Mesendoderm (in vitro differentiated cells): Measurements from ENCODE around the gene FOS. TPM values are rescaled to one million over a fixed set of nuclear protein-coding genes. Genes with fewer than 3 reads are reported as not detected.

Experiments used
- DNase-seq: peaks from one replicate; pipeline ENCODE4 v3.0.0; 2013
- H2AK5ac ChIP-seq: 2 replicates; pipeline ENCODE4 v1.6.1; 2013; ENCODE audit warnings: low read length, inconsistent platforms
- H2BK120ac ChIP-seq: 2 replicates; pipeline ENCODE4 v1.6.1; 2013; ENCODE audit warnings: low read depth, mild to moderate bottlenecking, low read length, moderate library complexity, mixed read lengths
- H2BK15ac ChIP-seq: replicated peaks from 2 replicates; pipeline ENCODE4 v1.6.1; 2013; ENCODE audit warnings: low read depth, mild to moderate bottlenecking, moderate library complexity
- H2BK5ac ChIP-seq: 2 replicates; pipeline ENCODE4 v1.6.1; 2013; ENCODE audit warnings: low read length, inconsistent platforms
- H3K18ac ChIP-seq: 2 replicates; pipeline ENCODE4 v1.6.1; 2013; ENCODE audit warnings: mild to moderate bottlenecking, low read length, mixed read lengths
- H3K23ac ChIP-seq: one replicate; pipeline ENCODE4 v1.6.1; 2013; ENCODE audit warnings: low read length
- H3K27ac ChIP-seq: 2 replicates; pipeline ENCODE4 v1.5.1; 2013; ENCODE audit warnings: low read depth, mild to moderate bottlenecking, inconsistent platforms, low read length, moderate library complexity
- H3K27me3 ChIP-seq: 2 replicates; pipeline ENCODE4 v1.6.1; 2013; ENCODE audit warnings: low read length, control low read depth, mild to moderate bottlenecking, inconsistent platforms; ENCODE audit not compliant: insufficient read depth, poor library complexity
- H3K36me3 ChIP-seq: 2 replicates; pipeline ENCODE4 v1.6.1; 2013; ENCODE audit warnings: low read length, inconsistent platforms; ENCODE audit not compliant: control insufficient read depth, insufficient read depth
- H3K4ac ChIP-seq: one replicate; pipeline ENCODE4 v1.6.1; 2013; ENCODE audit warnings: low read depth, mild to moderate bottlenecking, low read length, moderate library complexity
- H3K4me1 ChIP-seq: 2 replicates; pipeline ENCODE4 v1.6.1; 2013; ENCODE audit warnings: low read depth, low read length, inconsistent platforms; ENCODE audit not compliant: control insufficient read depth
- H3K4me2 ChIP-seq: 2 replicates; pipeline ENCODE4 v1.6.1; 2013; ENCODE audit warnings: low read length
- H3K4me3 ChIP-seq: 2 replicates; pipeline ENCODE4 v1.5.1; 2013; ENCODE audit warnings: mild to moderate bottlenecking, low read length
- H3K56ac ChIP-seq: one replicate; pipeline ENCODE4 v1.6.1; 2013; ENCODE audit warnings: low read length
- H3K79me1 ChIP-seq: 2 replicates; pipeline ENCODE4 v1.6.1; 2013; ENCODE audit warnings: low read length, inconsistent platforms
- H3K79me2 ChIP-seq: 2 replicates; pipeline ENCODE4 v1.6.1; 2013; ENCODE audit warnings: mild to moderate bottlenecking, low read length; ENCODE audit not compliant: control insufficient read depth, insufficient read depth
- H3K9ac ChIP-seq: 2 replicates; pipeline ENCODE4 v1.6.1; 2013; ENCODE audit warnings: low read length, inconsistent platforms
- H4K5ac ChIP-seq: one replicate; pipeline ENCODE4 v1.6.1; 2013; ENCODE audit warnings: low read length
- H4K8ac ChIP-seq: one replicate; pipeline ENCODE4 v1.6.1; 2013; ENCODE audit warnings: low read depth, mild to moderate bottlenecking, control low read depth, low read length, moderate library complexity
- WGBS: extraction: QIAGEN DNeasy Blood & Tissue Kit; methylation state at CpG from one replicate; pipeline ENCODE4 v1.1.7; 2013; ENCODE audit warnings: low lambda C conversion rate, missing lambda C conversion rate; ENCODE audit not compliant: insufficient coverage; ENCODE audit errors: extremely low coverage; 5-methylcytosine and 5-hydroxymethylcytosine counted together
- polyA plus RNA-seq, 2 experiments: library from polyadenylated mRNA; stranded (reverse); fragments of 200-250 nt; gene quantifications; one replicate each; pipeline ENCODE4 v1.2.3, GENCODE V29; 2013

Gene FOS
- 30.2 TPM for polyA plus RNA-seq (2013, experiment 1 of 2)
- 33.0 TPM for polyA plus RNA-seq (2013, experiment 2 of 2)

DNA sequence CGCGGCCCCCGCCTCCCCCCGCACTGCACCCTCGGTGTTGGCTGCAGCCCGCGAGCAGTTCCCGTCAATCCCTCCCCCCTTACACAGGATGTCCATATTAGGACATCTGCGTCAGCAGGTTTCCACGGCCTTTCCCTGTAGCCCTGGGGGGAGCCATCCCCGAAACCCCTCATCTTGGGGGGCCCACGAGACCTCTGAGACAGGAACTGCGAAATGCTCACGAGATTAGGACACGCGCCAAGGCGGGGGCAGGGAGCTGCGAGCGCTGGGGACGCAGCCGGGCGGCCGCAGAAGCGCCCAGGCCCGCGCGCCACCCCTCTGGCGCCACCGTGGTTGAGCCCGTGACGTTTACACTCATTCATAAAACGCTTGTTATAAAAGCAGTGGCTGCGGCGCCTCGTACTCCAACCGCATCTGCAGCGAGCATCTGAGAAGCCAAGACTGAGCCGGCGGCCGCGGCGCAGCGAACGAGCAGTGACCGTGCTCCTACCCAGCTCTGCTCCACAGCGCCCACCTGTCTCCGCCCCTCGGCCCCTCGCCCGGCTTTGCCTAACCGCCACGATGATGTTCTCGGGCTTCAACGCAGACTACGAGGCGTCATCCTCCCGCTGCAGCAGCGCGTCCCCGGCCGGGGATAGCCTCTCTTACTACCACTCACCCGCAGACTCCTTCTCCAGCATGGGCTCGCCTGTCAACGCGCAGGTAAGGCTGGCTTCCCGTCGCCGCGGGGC lies at the start of gene FOS:
FOS (plus strand) TSS at position 407 of the 731 bp plus-strand sequence; CDS start at position 562, 155 bp downstream.
- Histone ChIP-seq H3K4me3 (peak within 1 kb of the TSS; percentile 48), H3K4ac (no peak within 1 kb of the TSS), H3K27me3 (no peaks in the 10 kb centered on the region), H4K8ac (no peak within 1 kb of the TSS), H3K79me1 (peaks cover 10% of the 10 kb centered on the region), H3K56ac (peak within 1 kb of the TSS; percentile 85), H2BK5ac (peak within 1 kb of the TSS; percentile 95), H3K27ac (peak within 1 kb of the TSS; percentile 58), H2BK120ac (peak within 1 kb of the TSS; percentile 75), H3K23ac (no peak within 1 kb of the TSS), H3K79me2 (peaks cover 5% of the 10 kb centered on the region), H2AK5ac (no peak within 1 kb of the TSS), H3K36me3 (no peaks in the 10 kb centered on the region), H3K18ac (peak within 1 kb of the TSS; percentile 81), H3K4me2 (peak within 1 kb of the TSS; percentile 99), H4K5ac (no peak within 1 kb of the TSS), H3K4me1 (peaks cover 16% of the 10 kb centered on the region), H2BK15ac (no peak within 1 kb of the TSS), H3K9ac (peak within 1 kb of the TSS; percentile 69)
- no CpG with 5 or more reads among the region's 69 CpGs for WGBS
- DNase-seq = peak; percentile 98

DNA sequence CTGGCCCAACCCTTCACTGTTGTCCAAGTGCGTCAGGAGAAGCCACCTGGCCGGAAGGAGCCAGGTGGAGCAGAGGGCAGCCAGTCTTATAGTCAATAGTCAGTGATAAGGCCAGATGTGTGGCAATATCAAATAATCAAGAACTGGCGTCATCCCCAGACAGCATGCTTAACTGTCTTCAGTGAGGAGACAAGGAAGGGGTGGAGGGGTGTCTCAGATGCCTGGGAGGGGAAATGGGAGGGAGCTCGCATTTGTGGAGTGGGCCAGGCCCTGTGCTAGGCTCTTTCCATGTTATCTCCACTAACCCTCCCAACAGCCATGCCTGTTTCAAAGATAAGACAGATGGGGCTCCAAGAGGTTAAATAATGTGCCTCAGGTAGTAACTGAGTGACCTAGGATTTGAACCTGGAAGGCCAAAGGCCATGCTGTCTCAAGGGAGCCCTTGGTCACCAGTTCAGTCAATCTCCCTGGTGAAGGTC lies 48.9 kb upstream of the FOS start:
- no peak overlapping the region for H3K4me2 ChIP-seq
- peak overlapping the region; percentile 76 for H2BK5ac ChIP-seq
- peak overlapping the region; percentile 11 for H2BK120ac ChIP-seq
- no peaks in the 10 kb centered on the region for H3K27me3 ChIP-seq
- no peak for DNase-seq
- H4K5ac ChIP-seq = no peak overlapping the region
- no peak overlapping the region for H2BK15ac ChIP-seq
- peak overlapping the region; percentile 71 for H3K56ac ChIP-seq
- H3K23ac ChIP-seq = no peak overlapping the region
- H4K8ac ChIP-seq = no peak overlapping the region
- H3K27ac ChIP-seq = peak overlapping the region; percentile 79
- peak overlapping the region; percentile 81 for H3K18ac ChIP-seq
- H3K4me3 ChIP-seq = no peak overlapping the region
- no peaks in the 10 kb centered on the region for H3K79me2 ChIP-seq
- peak overlapping the region; percentile 66 for H2AK5ac ChIP-seq
- H3K79me1 ChIP-seq = no peaks in the 10 kb centered on the region
- H3K36me3 ChIP-seq = no peaks in the 10 kb centered on the region
- H3K4ac ChIP-seq = no peak overlapping the region
- no CpG with 5 or more reads among the region's 4 CpGs for WGBS
- no peak overlapping the region for H3K9ac ChIP-seq
- peaks cover 18% of the 10 kb centered on the region for H3K4me1 ChIP-seq

DNA sequence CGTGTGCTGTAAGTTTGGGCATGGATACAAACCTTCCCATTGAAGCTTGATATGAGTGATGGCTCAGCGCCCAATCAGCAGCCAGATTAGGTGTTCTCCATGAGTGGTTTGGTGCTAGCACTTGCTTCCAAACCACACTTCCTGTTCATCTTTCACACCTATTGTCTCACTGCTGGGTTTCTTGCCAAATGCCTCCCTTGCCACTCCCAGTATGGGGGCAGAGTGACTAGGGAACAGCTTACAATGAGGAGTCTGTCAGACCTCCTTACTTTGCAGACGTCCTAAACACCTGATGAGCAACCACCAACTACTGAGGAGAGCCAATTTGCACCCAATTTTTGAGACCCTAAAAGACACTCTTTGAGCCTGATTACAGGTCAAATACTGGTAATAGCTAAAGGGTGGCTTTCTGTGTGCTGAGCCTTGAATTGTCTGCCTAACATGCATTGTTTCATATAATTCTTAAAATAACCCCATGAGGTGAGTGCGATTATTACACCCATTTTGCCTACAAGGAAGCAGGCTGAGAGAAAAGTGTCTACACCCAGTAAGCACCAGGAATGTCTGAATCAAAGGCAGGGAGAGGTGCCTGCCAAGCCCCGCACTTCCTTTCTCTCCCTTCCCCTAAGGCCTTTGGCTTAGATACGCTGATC lies 48.4 kb upstream of the FOS start:
- peak overlapping the region; percentile 76 for H2BK5ac ChIP-seq
- DNase-seq = peak; percentile 98
- no peak overlapping the region for H2BK15ac ChIP-seq
- peak overlapping the region; percentile 79 for H3K27ac ChIP-seq
- H3K56ac ChIP-seq = peak overlapping the region; percentile 71
- peaks cover 18% of the 10 kb centered on the region for H3K4me1 ChIP-seq
- H3K27me3 ChIP-seq = no peaks in the 10 kb centered on the region
- no peaks in the 10 kb centered on the region for H3K79me2 ChIP-seq
- no peak overlapping the region for H3K9ac ChIP-seq
- H4K8ac ChIP-seq = no peak overlapping the region
- H2BK120ac ChIP-seq = peak overlapping the region; percentile 11
- H4K5ac ChIP-seq = no peak overlapping the region
- no peaks in the 10 kb centered on the region for H3K36me3 ChIP-seq
- no peak overlapping the region for H3K4ac ChIP-seq
- WGBS = no CpG with 5 or more reads among the region's 6 CpGs
- H3K4me2 ChIP-seq = no peak overlapping the region
- H3K23ac ChIP-seq = no peak overlapping the region
- H2AK5ac ChIP-seq = peak overlapping the region; percentile 66
- peak overlapping the region; percentile 81 for H3K18ac ChIP-seq
- no peaks in the 10 kb centered on the region for H3K79me1 ChIP-seq
- H3K4me3 ChIP-seq = no peak overlapping the region

DNA sequence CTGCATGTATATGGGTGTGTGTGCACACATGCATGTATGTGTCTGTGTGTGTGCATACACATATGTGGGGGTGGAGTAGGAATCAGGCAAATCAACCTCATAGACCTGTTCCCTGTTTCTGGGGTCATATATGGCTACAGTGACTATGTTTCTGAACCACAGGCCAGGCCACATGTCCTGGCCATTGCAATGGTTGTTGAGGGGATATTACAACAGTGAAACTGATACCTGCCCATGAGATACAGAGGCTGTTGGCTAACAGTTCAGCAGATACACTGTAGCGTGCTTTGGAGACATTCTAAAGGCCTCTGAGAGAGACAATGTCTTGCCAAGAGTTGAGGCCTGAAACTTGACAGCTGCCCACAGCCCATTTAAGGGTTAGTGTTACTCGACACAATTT lies 47.3 kb upstream of the FOS start:
- H3K56ac ChIP-seq = peak overlapping the region; percentile 59
- no peak overlapping the region for H3K4me3 ChIP-seq
- H3K27me3 ChIP-seq = no peaks in the 10 kb centered on the region

DNA sequence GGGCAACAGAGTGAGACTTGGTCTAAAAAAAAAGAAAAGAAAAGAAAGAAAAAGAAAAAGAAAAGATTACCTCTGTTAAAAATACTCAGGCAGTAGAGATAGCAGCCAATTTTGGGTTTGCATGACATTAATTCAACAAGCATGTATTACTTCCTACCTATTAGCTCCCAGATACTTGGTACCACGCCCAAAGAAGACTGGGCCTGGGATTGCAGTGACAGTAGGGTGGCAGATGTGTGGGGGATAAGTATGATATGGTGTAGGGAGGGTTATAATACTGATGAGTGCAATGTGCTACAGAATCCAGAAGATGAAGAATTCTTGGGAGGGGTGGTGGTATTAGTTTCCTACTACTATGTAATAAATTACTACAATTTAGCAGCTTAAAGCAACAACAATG lies 46.4 kb upstream of the FOS start:
- H2BK15ac ChIP-seq = no peak overlapping the region
- WGBS = no CpG with 5 or more reads among the region's 1 CpG
- H3K23ac ChIP-seq = no peak overlapping the region
- no peak overlapping the region for H2BK5ac ChIP-seq
- no peak overlapping the region for H3K4me3 ChIP-seq
- no peak overlapping the region for H3K4ac ChIP-seq
- no peaks in the 10 kb centered on the region for H3K79me1 ChIP-seq
- no peak overlapping the region for H3K4me2 ChIP-seq
- H4K8ac ChIP-seq = no peak overlapping the region
- H2BK120ac ChIP-seq = no peak overlapping the region
- H3K56ac ChIP-seq = no peak overlapping the region
- no peaks in the 10 kb centered on the region for H3K27me3 ChIP-seq
- no peak overlapping the region for H2AK5ac ChIP-seq
- no peak overlapping the region for H3K27ac ChIP-seq
- no peak overlapping the region for H3K9ac ChIP-seq
- H3K4me1 ChIP-seq = peaks cover 18% of the 10 kb centered on the region
- H3K18ac ChIP-seq = no peak overlapping the region
- no peaks in the 10 kb centered on the region for H3K79me2 ChIP-seq
- no peaks in the 10 kb centered on the region for H3K36me3 ChIP-seq
- H4K5ac ChIP-seq = no peak overlapping the region
- DNase-seq = no peak

More for the DNA sequence above, 47.3 kb upstream of the FOS start:
- H3K9ac ChIP-seq = no peak overlapping the region
- H2AK5ac ChIP-seq = peak overlapping the region; percentile 64
- no peak overlapping the region for H3K18ac ChIP-seq
- no peak overlapping the region for H3K4me2 ChIP-seq
- no peak overlapping the region for H3K23ac ChIP-seq
- no peak overlapping the region for H3K4ac ChIP-seq
- H4K8ac ChIP-seq = no peak overlapping the region
- H2BK5ac ChIP-seq = peak overlapping the region; percentile 43
- H2BK120ac ChIP-seq = no peak overlapping the region
- no peak overlapping the region for H3K27ac ChIP-seq
- H3K79me2 ChIP-seq = no peaks in the 10 kb centered on the region
- H3K79me1 ChIP-seq = no peaks in the 10 kb centered on the region
- no peak for DNase-seq
- no peak overlapping the region for H4K5ac ChIP-seq
- no peak overlapping the region for H2BK15ac ChIP-seq
- H3K4me1 ChIP-seq = peaks cover 18% of the 10 kb centered on the region
- H3K36me3 ChIP-seq = no peaks in the 10 kb centered on the region
- WGBS = no CpG with 5 or more reads among the region's 2 CpGs
